Subcutaneous adipose tissue (tissue), 4 donors: ENCODE results near the gene PUS1. TPM values are rescaled to one million over a fixed set of nuclear protein-coding genes. Genes with fewer than 3 reads are reported as not detected.

Experiments used
- CTCF ChIP-seq: fragments of 450-650 bp; IDR thresholded peaks from one replicate; pipeline ENCODE4 v1.5.1; 2016; ENCODE audit warnings: low read depth, mild to moderate bottlenecking, control low read depth, antibody characterized with exemption, moderate library complexity
- total RNA-seq, 4 donors: library from RNA; depleted of rRNA; stranded (reverse); fragments of >200 nt; gene quantifications; one replicate each; pipeline ENCODE4 v1.1.0, GENCODE V29; 2016

The PUS1 gene
- total RNA-seq, 4 donors from 2014 or later, result 8.2 to 23.4 (median 14.8) TPM

GRCh38 chr12:131900397-131900796 is 28.7 kb upstream of the PUS1 start:
- no peak for TF ChIP-seq CTCF

- TF ChIP-seq CTCF, result no peak
Measured at GRCh38 chr12:131901431-131902331, 27.4 kb upstream of the PUS1 start.

GRCh38 chr12:131902332-131903241 is 26.5 kb upstream of the PUS1 start:
- TF ChIP-seq CTCF, result no peak

- no peak for TF ChIP-seq CTCF
Measured at GRCh38 chr12:131903270-131904255, 25.5 kb upstream of the PUS1 start.

- TF ChIP-seq CTCF, result no peak
Measured at GRCh38 chr12:131904346-131904745, 24.7 kb upstream of the PUS1 start.

- no peak for TF ChIP-seq CTCF
Measured at GRCh38 chr12:131905081-131905629, 23.9 kb upstream of the PUS1 start.
